Duodenal mucosa (tissue), 2 donors: ENCODE measurements around the gene ITGA5.

Experiments used
- H3K27ac ChIP-seq: one replicate; pipeline ENCODE4 v1.7.0; 2013; ENCODE audit warnings: low read depth, low read length
- H3K27me3 ChIP-seq, 2 donors: one replicate each; pipeline ENCODE4 v1.7.0; 2013; ENCODE audit warnings: low read length in 2 of 2, control low read depth in 1 of 2; ENCODE audit not compliant: insufficient read depth in 2 of 2, control insufficient read depth in 1 of 2
- H3K36me3 ChIP-seq, 2 donors: one replicate each; pipeline ENCODE4 v1.7.0; 2013; ENCODE audit warnings: low read length in 2 of 2, control low read depth in 1 of 2; ENCODE audit not compliant: insufficient read depth in 2 of 2, control insufficient read depth in 1 of 2
- H3K4me1 ChIP-seq, 2 donors: one replicate each; pipeline ENCODE4 v1.7.0; 2013; ENCODE audit warnings: low read length in 2 of 2, control low read depth in 1 of 2; ENCODE audit not compliant: insufficient read depth in 2 of 2, control insufficient read depth in 1 of 2
- H3K4me3 ChIP-seq, 2 donors: one replicate each; pipeline ENCODE4 v1.7.0; 2013; ENCODE audit warnings: low read length in 2 of 2, low read depth in 1 of 2
- H3K9ac ChIP-seq, 2 donors: one replicate each; pipeline ENCODE4 v1.7.0; 2013; ENCODE audit warnings: low read length in 2 of 2, low read depth in 1 of 2
- H3K9me3 ChIP-seq, 2 donors: one replicate each; pipeline ENCODE4 v1.7.0; 2013; ENCODE audit warnings: low read length in 2 of 2, control low read depth in 1 of 2; ENCODE audit not compliant: control insufficient read depth in 1 of 2

Gene ITGA5

DNA sequence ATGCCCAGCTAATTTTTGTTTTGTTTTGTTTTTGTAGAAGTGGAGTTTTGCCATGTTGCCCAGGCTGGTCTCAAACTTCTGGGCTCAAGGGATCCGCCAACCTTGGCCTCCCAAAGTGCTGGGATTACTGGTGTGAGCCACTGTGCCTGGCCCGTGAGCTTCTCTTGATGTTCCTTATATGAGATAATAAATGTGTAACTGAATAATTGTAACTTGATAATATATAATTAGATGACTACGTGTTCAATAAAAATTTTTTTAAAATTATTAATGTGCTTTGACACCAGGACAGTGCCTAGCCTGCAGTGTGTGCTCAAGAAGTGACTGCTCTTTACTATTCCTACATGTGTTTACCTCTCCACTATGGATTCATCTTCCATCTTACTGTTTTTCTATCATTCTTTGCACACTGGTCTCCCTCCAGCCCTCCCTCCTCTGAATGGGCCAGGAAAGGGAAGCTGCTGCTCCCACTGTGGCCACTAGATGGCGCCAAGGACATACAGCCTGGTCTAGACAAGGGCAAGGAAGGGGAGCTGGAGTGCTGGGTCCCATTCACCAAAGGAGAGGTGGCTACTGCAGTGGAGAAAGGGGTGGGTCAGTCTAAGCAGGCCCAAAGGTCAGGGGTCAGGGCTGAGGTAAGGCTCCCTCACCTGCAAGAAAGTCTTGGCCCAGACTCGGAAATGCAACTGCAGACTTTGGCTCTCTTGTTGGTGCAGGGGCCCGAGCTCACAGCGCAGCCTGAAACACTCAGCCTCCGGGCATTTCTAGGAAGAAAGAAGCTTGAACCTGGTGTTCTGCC lies 19.9 kb downstream of the ITGA5 start:
- Histone ChIP-seq H3K9me3 (no peaks in the 10 kb centered on the region), H3K4me3 (no peak overlapping the region), H3K27me3 (no peaks in the 10 kb centered on the region), H3K4me1 (no peaks in the 10 kb centered on the region), H3K9ac (no peak overlapping the region), H3K36me3 (peaks cover 12 to 65% of the 10 kb centered on the region in 2 donors), H3K27ac (no peak overlapping the region)

DNA sequence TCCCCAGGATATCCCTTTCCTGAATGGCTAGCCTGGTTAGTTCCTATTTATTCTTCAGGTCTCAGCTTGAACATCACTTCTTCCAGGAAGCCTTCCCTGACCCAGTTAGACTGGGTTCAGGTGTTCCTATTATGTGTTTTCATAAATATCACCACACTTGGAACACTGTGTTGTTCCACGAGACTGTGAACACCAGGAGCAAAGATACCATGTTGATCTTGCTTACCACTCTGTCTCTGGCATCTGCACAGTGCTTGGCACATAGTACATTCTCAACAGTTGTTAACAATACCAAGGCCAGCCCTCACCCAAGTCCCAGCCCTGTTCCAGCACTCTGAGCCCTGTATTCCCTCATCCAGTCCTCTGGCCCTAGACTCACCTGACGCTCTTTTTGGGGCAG lies 20.8 kb downstream of the ITGA5 start:
- no peak overlapping the region for H3K27ac ChIP-seq
- H3K36me3 ChIP-seq, result peaks cover 12 to 55% of the 10 kb centered on the region in 2 donors
- H3K9me3 ChIP-seq, result no peaks in the 10 kb centered on the region
- H3K9ac ChIP-seq, result no peak overlapping the region
- no peaks in the 10 kb centered on the region for H3K4me1 ChIP-seq
- no peak overlapping the region for H3K4me3 ChIP-seq
- H3K27me3 ChIP-seq, result no peaks in the 10 kb centered on the region

DNA sequence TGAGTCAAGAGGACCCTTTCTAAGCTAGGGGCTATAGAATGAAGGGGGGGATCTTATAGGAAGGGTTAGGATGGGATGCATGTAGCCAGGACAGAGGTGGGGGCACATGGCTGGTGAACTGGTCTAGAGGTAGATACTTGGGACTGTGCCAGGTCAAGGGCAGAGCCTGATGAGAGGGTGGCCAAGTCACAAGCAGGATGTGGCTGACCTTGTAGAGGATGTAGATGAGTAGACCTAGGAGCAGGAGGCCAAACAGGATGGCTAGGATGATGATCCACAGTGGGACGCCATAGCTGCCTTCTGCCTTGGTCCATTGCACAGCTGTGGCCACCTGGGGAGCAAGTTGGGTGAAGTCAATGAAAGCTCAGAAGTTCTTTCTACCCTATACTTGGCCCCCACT lies 21.9 kb downstream of the ITGA5 start:
- H3K27me3 ChIP-seq, result no peaks in the 10 kb centered on the region
- peaks cover 12 to 49% of the 10 kb centered on the region in 2 donors for H3K36me3 ChIP-seq
- no peak overlapping the region for H3K4me3 ChIP-seq

DNA sequence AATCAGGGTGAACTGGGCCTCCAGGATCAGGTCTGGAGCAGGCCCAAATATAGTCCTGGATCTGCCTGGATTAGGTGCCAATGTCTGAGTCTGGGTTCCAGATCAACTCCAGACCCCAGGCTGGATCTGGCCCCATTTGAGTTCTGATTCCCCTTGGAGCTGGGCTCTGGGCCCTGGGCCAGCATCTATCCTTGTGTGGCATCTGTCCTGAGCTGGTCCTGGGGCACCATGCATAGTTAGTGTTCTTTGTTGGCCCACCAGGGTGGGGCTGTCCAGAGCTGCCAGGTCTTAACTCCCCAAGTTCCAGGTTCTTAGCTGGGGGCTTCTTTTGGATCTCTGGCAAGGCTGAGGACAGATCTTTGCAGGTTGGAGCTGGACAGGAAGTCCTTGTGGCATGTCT lies 23.5 kb downstream of the ITGA5 start:
- peaks cover 1 to 33% of the 10 kb centered on the region in 2 donors for H3K36me3 ChIP-seq
- peaks cover 0 to 5% of the 10 kb centered on the region in 2 donors for H3K4me1 ChIP-seq
- no peaks in the 10 kb centered on the region for H3K27me3 ChIP-seq
- H3K9me3 ChIP-seq, result no peaks in the 10 kb centered on the region
- no peak overlapping the region for H3K9ac ChIP-seq
- no peak overlapping the region for H3K27ac ChIP-seq
- H3K4me3 ChIP-seq, result no peak overlapping the region

More for the DNA sequence above, 21.9 kb downstream of the ITGA5 start:
- Histone ChIP-seq H3K9ac (no peak overlapping the region), H3K9me3 (no peaks in the 10 kb centered on the region), H3K4me1 (no peaks in the 10 kb centered on the region), H3K27ac (no peak overlapping the region)

DNA sequence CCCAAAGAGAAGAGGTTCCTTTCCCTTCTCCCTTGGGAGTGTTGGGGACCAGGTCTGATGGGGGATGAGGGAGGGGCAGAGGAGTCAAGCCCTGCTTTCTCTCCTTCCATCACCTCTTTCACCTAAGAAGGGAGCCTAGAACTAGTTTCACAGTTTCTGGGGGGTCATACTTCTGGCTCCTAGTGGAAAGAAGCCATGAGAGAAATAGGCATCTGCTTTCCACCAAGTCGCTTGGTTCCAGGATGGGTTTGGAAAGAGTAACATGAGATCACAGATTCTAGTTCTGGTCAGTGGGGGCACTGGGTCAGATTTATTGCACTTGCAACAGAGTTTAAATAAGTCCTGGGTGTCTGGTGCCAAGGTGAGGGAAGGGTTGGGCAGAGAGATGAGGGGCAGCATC lies 24.1 kb downstream of the ITGA5 start:
- H3K27ac ChIP-seq, result no peak overlapping the region
- peaks cover 0 to 28% of the 10 kb centered on the region in 2 donors for H3K36me3 ChIP-seq
- peaks cover 0 to 5% of the 10 kb centered on the region in 2 donors for H3K4me1 ChIP-seq

DNA sequence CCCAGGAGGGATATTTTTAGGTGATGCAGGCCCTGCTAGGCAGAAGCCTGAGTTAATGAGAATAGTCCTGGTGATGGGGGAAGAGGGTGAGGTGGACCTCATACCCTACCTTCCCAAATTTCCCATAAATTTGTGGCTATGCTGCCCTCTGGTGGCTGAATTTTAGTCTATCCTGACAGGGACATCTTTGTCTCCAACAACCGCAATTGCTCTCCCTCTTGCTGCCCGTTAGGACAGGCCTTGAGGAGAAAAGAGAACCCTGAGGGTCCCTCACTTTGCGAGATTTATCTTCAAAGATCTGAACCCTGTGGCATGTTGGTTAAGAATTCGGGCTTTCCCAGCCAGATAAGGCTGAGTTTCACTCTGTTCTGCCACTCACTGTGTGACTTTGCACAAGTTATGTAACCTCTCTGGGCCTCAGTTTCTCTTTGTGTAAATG lies 24.8 kb downstream of the ITGA5 start:
- Histone ChIP-seq H3K4me3 (no peak overlapping the region), H3K27ac (no peak overlapping the region), H3K27me3 (no peaks in the 10 kb centered on the region), H3K9me3 (no peaks in the 10 kb centered on the region), H3K36me3 (peaks cover 0 to 23% of the 10 kb centered on the region in 2 donors), H3K4me1 (peaks cover 0 to 5% of the 10 kb centered on the region in 2 donors), H3K9ac (no peak overlapping the region)

More for the DNA sequence above, 24.1 kb downstream of the ITGA5 start:
- Histone ChIP-seq H3K4me3 (no peak overlapping the region), H3K27me3 (no peaks in the 10 kb centered on the region), H3K9me3 (no peaks in the 10 kb centered on the region), H3K9ac (no peak overlapping the region)

DNA sequence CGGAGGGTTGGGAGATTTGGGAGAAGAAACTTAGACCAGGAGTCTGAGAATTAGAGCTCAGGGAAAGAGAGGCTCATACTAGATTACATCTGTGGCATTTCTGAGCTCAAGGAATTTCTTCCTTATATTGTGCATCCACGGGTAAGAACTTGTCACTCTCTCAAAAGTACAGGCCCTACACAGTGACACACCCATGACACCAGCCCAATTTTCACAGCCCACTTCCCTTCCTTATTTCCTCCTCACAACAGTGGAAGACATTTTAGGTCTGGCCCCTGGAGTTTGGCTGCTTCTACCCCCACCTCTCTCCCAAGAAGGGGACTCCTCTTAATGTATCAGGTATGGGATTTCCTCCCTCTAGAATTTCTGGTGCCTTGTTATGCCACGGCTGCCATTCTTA lies 25.3 kb downstream of the ITGA5 start:
- Histone ChIP-seq H3K4me3 (no peak overlapping the region), H3K9me3 (no peaks in the 10 kb centered on the region), H3K27ac (no peak overlapping the region), H3K36me3 (peaks cover 0 to 23% of the 10 kb centered on the region in 2 donors), H3K27me3 (no peaks in the 10 kb centered on the region), H3K4me1 (peaks cover 0 to 5% of the 10 kb centered on the region in 2 donors), H3K9ac (no peak overlapping the region)

DNA sequence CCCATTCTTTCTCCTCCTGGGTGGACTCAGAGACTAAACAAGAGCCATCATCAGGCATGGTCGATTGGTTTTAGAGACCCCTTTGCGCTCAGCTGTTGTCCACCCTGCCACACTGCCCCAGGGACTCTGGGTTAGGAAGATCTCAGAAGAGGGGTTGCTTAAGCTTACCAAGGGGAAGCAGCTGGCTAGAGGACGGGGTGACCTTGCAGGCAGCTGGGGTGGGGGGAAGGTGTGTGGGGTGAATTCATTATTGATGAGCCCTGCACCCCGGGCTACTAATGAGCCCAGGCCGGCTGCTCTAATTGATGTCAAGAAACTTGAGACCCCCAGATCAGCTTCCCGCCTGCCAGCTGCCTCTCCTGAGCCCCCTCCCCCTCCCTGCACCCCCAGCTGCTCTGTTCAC lies 25.9 kb downstream of the ITGA5 start:
- Histone ChIP-seq H3K36me3 (peaks cover 0 to 19% of the 10 kb centered on the region in 2 donors), H3K4me1 (peaks cover 3 to 5% of the 10 kb centered on the region in 2 donors), H3K9me3 (no peaks in the 10 kb centered on the region), H3K4me3 (no peak overlapping the region), H3K27me3 (no peaks in the 10 kb centered on the region), H3K27ac (no peak overlapping the region), H3K9ac (no peak overlapping the region)

DNA sequence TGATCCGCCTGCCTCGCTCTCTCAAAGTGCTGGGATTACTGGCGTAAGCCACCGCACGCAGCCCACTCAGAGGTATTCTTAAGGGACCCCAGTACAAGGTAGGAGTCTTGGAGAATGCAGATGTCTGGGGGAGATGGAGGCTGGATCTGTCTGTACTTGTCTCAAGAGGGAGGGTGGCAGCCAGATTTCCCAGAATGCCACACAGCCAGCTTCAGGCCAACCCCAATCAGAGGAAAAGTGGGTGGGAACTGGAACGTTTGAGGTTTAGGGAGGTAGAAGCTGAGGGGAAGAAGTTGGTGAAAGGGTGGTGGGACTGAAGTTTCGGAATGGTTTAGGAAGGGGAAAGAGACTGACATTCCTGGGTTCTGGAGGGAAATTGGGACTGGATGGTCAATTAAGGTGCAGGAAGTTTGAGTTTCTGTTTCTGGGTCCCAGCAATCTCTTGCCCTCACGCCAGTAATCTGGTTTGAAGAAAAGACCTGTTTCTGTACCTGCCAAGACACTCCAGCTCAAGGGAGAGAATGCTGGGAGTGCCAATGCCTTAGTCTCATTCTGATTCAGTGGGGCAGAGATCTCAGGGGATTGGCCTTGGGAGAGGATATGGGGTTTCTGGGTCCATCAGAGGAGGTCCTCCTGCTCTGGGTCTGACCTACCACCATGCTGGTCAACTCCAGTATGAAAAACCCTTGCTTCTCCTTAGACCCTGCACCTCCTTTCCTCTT lies 26.4 kb downstream of the ITGA5 start:
- H3K4me1 ChIP-seq, result peaks cover 5 to 8% of the 10 kb centered on the region in 2 donors
- no peak overlapping the region for H3K9ac ChIP-seq
- no peak overlapping the region for H3K4me3 ChIP-seq
- H3K9me3 ChIP-seq, result no peaks in the 10 kb centered on the region
- peaks cover 0 to 15% of the 10 kb centered on the region in 2 donors for H3K36me3 ChIP-seq
- no peak overlapping the region for H3K27ac ChIP-seq
- H3K27me3 ChIP-seq, result no peaks in the 10 kb centered on the region
